Natural killer cell (primary cell): Measurements from ENCODE around the gene EPAS1. TPM values are rescaled to one million over a fixed set of nuclear protein-coding genes. Genes with fewer than 3 reads are reported as not detected.

ENCODE experiments used
- ATAC-seq, 3 donors: fragments of 150-1000 bp in 2 of 3; fragments of 200-7000 bp in 1 of 3; cut with Tn5 transposase; 1 replicate in 1 of 3; 2 replicates in 2 of 3; pipeline ENCODE4 v1.10.0; 2021; ENCODE audit warnings: mild to moderate bottlenecking in 2 of 3, moderate library complexity in 2 of 3
- DNase-seq, 2 donors: peaks; one replicate each; pipeline versions ENCODE4 v3.0.0 to v3.0.0-alpha.2; 2013 to 2021; ENCODE audit warnings: mixed read lengths in 1 of 2
- H3K27ac ChIP-seq: one replicate; pipeline ENCODE4 v1.5.1; 2013; ENCODE audit warnings: mild to moderate bottlenecking, low read length
- H3K27me3 ChIP-seq: one replicate; pipeline ENCODE4 v1.6.1; 2013; ENCODE audit warnings: low read length; ENCODE audit not compliant: control insufficient read depth, insufficient read depth
- H3K36me3 ChIP-seq: one replicate; pipeline ENCODE4 v1.6.1; 2013; ENCODE audit warnings: low read length; ENCODE audit not compliant: control insufficient read depth, insufficient read depth
- H3K4me1 ChIP-seq: one replicate; pipeline ENCODE4 v1.6.1; 2013; ENCODE audit warnings: low read length; ENCODE audit not compliant: control insufficient read depth, insufficient read depth
- H3K4me3 ChIP-seq: one replicate; pipeline ENCODE4 v1.5.1; 2013; ENCODE audit warnings: low read length
- H3K9me3 ChIP-seq: one replicate; pipeline ENCODE4 v1.6.1; 2013; ENCODE audit warnings: low read length; ENCODE audit not compliant: control insufficient read depth, insufficient read depth
- H3K27ac Mint-ChIP-seq, 2 donors: one replicate each; pipeline ENCODE4 v1.8.0; 2022; ENCODE audit warnings: mild to moderate bottlenecking in 2 of 2, mixed read lengths in 2 of 2, moderate library complexity in 1 of 2
- H3K27me3 Mint-ChIP-seq, 2 donors: one replicate each; pipeline ENCODE4 v1.8.0; 2022; ENCODE audit warnings: low read depth in 2 of 2, mixed read lengths in 2 of 2
- H3K36me3 Mint-ChIP-seq: one replicate; pipeline ENCODE4 v1.8.0; 2022; ENCODE audit warnings: mixed read lengths
- H3K4me1 Mint-ChIP-seq, 2 donors: one replicate each; pipeline ENCODE4 v1.8.0; 2022; ENCODE audit warnings: mixed read lengths in 2 of 2
- H3K4me3 Mint-ChIP-seq: one replicate; pipeline ENCODE4 v1.8.0; 2022; ENCODE audit warnings: mild to moderate bottlenecking, moderate library complexity, mixed read lengths
- H3K9me3 Mint-ChIP-seq, 2 donors: one replicate each; pipeline ENCODE4 v1.8.0; 2022; ENCODE audit warnings: mixed read lengths in 2 of 2
- CTCF ChIP-seq: fragments of 200-600 bp; IDR thresholded peaks from one replicate; pipeline ENCODE4 v1.8.0; 2022; ENCODE audit warnings: antibody characterized with exemption
- WGBS: methylation state at CpG from one replicate; pipeline ENCODE4 v1.1.7; 2013; ENCODE audit warnings: missing lambda C conversion rate; ENCODE audit not compliant: insufficient coverage; 5-methylcytosine and 5-hydroxymethylcytosine counted together
- intact Hi-C: fragments of 100-400 bp; cut with micrococcal nuclease; formaldehyde crosslinking; loops from one replicate; pipeline ENCODE4 v1.14.2; 2022
- total RNA-seq, 4 donors: library from RNA; stranded (reverse); fragments of 120-200 nt in 1 of 4; gene quantifications; one replicate each; pipeline versions ENCODE4 v1.2.3 to v1.2.4, GENCODE V29; 2013 to 2022

Gene EPAS1
- total RNA-seq, 3 donors from 2014 or later (not counting 1 experiment from before 2014, with no cell fraction given) = 2.1 to 61.4 (median 3.6) TPM

- no peak overlapping the region for H3K27ac Mint-ChIP-seq
- no peak for TF ChIP-seq CTCF
- H3K4me1 ChIP-seq = no peaks in the 10 kb centered on the region
- no peak overlapping the region for H3K4me3 ChIP-seq
- H3K9me3 Mint-ChIP-seq = no peaks in the 10 kb centered on the region
- no peaks in the 10 kb centered on the region for H3K27me3 ChIP-seq
- intact Hi-C loops = no loop called here
- WGBS = 86% methylated on average over 4 of the region's 6 CpGs
- no peaks in the 10 kb centered on the region for H3K36me3 Mint-ChIP-seq
- no peaks in the 10 kb centered on the region for H3K36me3 ChIP-seq
- ATAC-seq (no peak), DNase-seq (no peak)
- H3K9me3 ChIP-seq = no peaks in the 10 kb centered on the region
- no peaks in the 10 kb centered on the region for H3K4me1 Mint-ChIP-seq
- no peak overlapping the region for H3K4me3 Mint-ChIP-seq
- no peak overlapping the region for H3K27ac ChIP-seq
- peaks cover 7 to 27% of the 10 kb centered on the region in 2 donors for H3K27me3 Mint-ChIP-seq
These were observed 42.0 kb downstream of the EPAS1 start for GRCh38 chr2:46339200-46339599.

DNA sequence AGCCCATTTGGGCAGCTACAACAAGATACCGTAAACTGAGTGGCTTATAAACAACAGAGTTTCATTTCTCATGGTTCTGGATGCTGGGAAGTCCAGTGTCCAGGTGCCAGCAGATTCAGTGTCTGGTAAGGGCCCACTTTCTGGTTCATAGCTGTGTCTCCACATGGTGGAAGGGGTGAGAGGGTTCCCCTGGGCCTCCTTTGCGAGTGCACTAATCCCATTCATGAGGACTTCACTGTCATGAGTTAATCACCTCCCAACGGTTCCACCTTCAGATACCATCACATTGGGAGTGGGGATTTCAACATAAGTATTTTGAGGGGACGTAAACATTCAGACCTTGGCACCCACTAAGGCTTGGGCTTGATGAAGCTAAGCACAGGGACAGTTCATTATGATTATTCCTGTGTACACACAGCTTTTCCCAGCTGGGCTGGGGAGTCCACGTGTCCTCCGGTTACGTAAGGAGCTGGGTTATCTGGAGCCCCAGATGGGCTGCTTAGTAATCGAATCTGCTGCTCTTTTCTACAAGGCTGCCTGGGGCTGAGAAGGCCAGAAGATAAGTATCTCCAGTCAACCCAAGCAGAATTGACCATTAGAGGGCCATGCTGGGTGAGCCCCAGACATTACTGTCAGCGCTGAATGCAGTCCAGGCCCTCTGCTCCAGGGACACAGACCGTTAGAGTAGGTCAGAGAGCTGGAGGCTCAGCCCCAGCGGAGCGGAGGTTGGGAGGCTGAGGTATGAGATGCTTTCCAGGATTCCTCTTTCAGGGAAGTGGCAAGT, 42.7 kb downstream of the EPAS1 start:
- Histone ChIP-seq H3K27me3 (no peaks in the 10 kb centered on the region), H3K4me1 (no peaks in the 10 kb centered on the region), H3K36me3 (no peaks in the 10 kb centered on the region), H3K4me3 (no peak overlapping the region), H3K9me3 (no peaks in the 10 kb centered on the region), H3K27ac (no peak overlapping the region)
- Mint-ChIP-seq H3K4me1 (no peaks in the 10 kb centered on the region), H3K9me3 (no peaks in the 10 kb centered on the region), H3K36me3 (no peaks in the 10 kb centered on the region), H3K4me3 (no peak overlapping the region), H3K27me3 (peaks cover 5 to 27% of the 10 kb centered on the region in 2 donors), H3K27ac (no peak overlapping the region)
- DNase-seq (no peak), ATAC-seq (no peak)
- no peak for TF ChIP-seq CTCF
- intact Hi-C loops = no loop called here
- WGBS = 82% methylated on average over 12 of the region's 12 CpGs

- WGBS = 86% methylated on average over 3 of the region's 4 CpGs
- Histone ChIP-seq H3K4me1 (no peaks in the 10 kb centered on the region), H3K27ac (no peak overlapping the region), H3K4me3 (no peak overlapping the region), H3K9me3 (no peaks in the 10 kb centered on the region), H3K27me3 (no peaks in the 10 kb centered on the region), H3K36me3 (no peaks in the 10 kb centered on the region)
- no peak for TF ChIP-seq CTCF
- ATAC-seq (no peak), DNase-seq (no peak)
- no peak overlapping the region for H3K27ac Mint-ChIP-seq
- peaks cover 5 to 24% of the 10 kb centered on the region in 2 donors for H3K27me3 Mint-ChIP-seq
- intact Hi-C loops = no loop called here
- H3K36me3 Mint-ChIP-seq = no peaks in the 10 kb centered on the region
- no peak overlapping the region for H3K4me3 Mint-ChIP-seq
- H3K4me1 Mint-ChIP-seq = no peaks in the 10 kb centered on the region
- H3K9me3 Mint-ChIP-seq = no peaks in the 10 kb centered on the region
These were observed 43.7 kb downstream of the EPAS1 start for GRCh38 chr2:46340740-46341420.
